NT2/D1 (cell line): ENCODE measurements around the gene SERPINB6.

Experiments
- SUZ12 ChIP-seq: IDR thresholded peaks from 2 replicates; pipeline ENCODE4 v1.6.1; 2011; ENCODE audit not compliant: insufficient read length, insufficient read depth; ENCODE audit errors: extremely low read depth
- YY1 ChIP-seq: IDR thresholded peaks from 2 replicates; pipeline ENCODE4 v1.6.1; 2011; ENCODE audit not compliant: insufficient read length, insufficient read depth

- TF ChIP-seq YY1 (no peak), SUZ12 (no peak)
Measured at GRCh38 chr6:2947445-2947844, 23.9 kb downstream of the SERPINB6 start.
